ENCODE results near the gene NATD1.

GRCh38 chr17:21200590-21201297, 52.5 kb downstream of the NATD1 start:
- TF ChIP-seq, protein P1, sequence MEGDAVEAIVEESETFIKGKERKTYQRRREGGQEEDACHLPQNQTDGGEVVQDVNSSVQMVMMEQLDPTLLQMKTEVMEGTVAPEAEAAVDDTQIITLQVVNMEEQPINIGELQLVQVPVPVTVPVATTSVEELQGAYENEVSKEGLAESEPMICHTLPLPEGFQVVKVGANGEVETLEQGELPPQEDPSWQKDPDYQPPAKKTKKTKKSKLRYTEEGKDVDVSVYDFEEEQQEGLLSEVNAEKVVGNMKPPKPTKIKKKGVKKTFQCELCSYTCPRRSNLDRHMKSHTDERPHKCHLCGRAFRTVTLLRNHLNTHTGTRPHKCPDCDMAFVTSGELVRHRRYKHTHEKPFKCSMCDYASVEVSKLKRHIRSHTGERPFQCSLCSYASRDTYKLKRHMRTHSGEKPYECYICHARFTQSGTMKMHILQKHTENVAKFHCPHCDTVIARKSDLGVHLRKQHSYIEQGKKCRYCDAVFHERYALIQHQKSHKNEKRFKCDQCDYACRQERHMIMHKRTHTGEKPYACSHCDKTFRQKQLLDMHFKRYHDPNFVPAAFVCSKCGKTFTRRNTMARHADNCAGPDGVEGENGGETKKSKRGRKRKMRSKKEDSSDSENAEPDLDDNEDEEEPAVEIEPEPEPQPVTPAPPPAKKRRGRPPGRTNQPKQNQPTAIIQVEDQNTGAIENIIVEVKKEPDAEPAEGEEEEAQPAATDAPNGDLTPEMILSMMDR (IDR thresholded peaks at IDR 0.05): no peak
- TF ChIP-seq POLR2A (IDR thresholded peaks at IDR 0.05): no peak
